OCI-LY7 (cell line): ENCODE measurements around the gene FDXR. TPM values are rescaled to one million over a fixed set of nuclear protein-coding genes. Genes with fewer than 3 reads are reported as not detected.

Experiments
- BruUV-seq: library from RNA; stranded (reverse); fragments of 400-500 nt; replicated peaks from 2 replicates; lab custom pipeline; 2021; lab: Mats Ljungman, UMichigan
- CTCF ChIA-PET: fragments of 300-600 bp; sonication (Branson Sonifier 250); formaldehyde crosslinking; loops from one replicate; lab custom pipeline; 2022; ENCODE audit warnings: antibody characterized with exemption; ENCODE audit not compliant: unreplicated experiment; lab: Charles Lee
- POLR2A ChIA-PET: fragments of 300-600 bp; sonication (Branson Sonifier 250); formaldehyde crosslinking; loops from one replicate; lab custom pipeline; 2022; ENCODE audit warnings: antibody characterized with exemption; lab: Charles Lee
- DNase-seq: peaks from one replicate; pipeline ENCODE4 v3.0.0-alpha.2; 2015; ENCODE audit warnings: low spot score
- H2AFZ ChIP-seq: fragments of 200-600 bp; sonication (generic), shearing (Covaris generic); 2 replicates; pipeline ENCODE4 v1.6.1; 2014; ENCODE audit warnings: mild to moderate bottlenecking, antibody characterized with exemption, low read length, moderate library complexity
- H3K27ac ChIP-seq: fragments of 200-600 bp; sonication (generic); 2 replicates; pipeline ENCODE4 v1.5.1; 2014; ENCODE audit warnings: mixed run types, low read depth, mild to moderate bottlenecking, moderate library complexity, low read length, inconsistent platforms; ENCODE audit not compliant: poor library complexity, severe bottlenecking
- H3K36me3 ChIP-seq: fragments of 200-600 bp; sonication (generic); 2 replicates; pipeline ENCODE4 v1.6.1; 2014; ENCODE audit warnings: mild to moderate bottlenecking, antibody characterized with exemption, low read length, moderate library complexity, mixed read lengths; ENCODE audit not compliant: insufficient read depth
- H3K4me1 ChIP-seq: fragments of 200-600 bp; sonication (generic); 2 replicates; pipeline ENCODE4 v1.5.1; 2014; ENCODE audit warnings: mild to moderate bottlenecking, low read length; ENCODE audit not compliant: insufficient read depth, poor library complexity, severe bottlenecking
- H3K4me2 ChIP-seq: fragments of 200-600 bp; sonication (generic); 2 replicates; pipeline ENCODE4 v1.6.1; 2014; ENCODE audit warnings: mild to moderate bottlenecking, low read length
- H3K4me3 ChIP-seq: fragments of 200-600 bp; sonication (generic); 2 replicates; pipeline ENCODE4 v1.5.1; 2014; ENCODE audit warnings: mild to moderate bottlenecking, low read depth, low read length; ENCODE audit not compliant: poor library complexity, severe bottlenecking
- H3K79me2 ChIP-seq: fragments of 200-600 bp; sonication (generic); 2 replicates; pipeline ENCODE4 v1.6.1; 2016; ENCODE audit warnings: low read depth, mild to moderate bottlenecking, low read length, moderate library complexity, mixed read lengths; ENCODE audit not compliant: insufficient read depth
- H3K9me2 ChIP-seq: fragments of 200-600 bp; sonication (generic); 2 replicates; pipeline ENCODE4 v1.6.1; 2016; ENCODE audit warnings: mild to moderate bottlenecking, low read length, mixed read lengths; ENCODE audit not compliant: insufficient read depth
- H3K9me3 ChIP-seq: fragments of 200-600 bp; sonication (generic); 2 replicates; pipeline ENCODE4 v1.6.1; 2014; ENCODE audit warnings: mild to moderate bottlenecking, mixed run types, low read length, mixed read lengths
- H4K20me1 ChIP-seq: fragments of 200-600 bp; sonication (generic); 2 replicates; pipeline ENCODE4 v1.6.1; 2014; ENCODE audit warnings: mild to moderate bottlenecking, antibody characterized with exemption, low read length, moderate library complexity, mixed read lengths; ENCODE audit not compliant: insufficient read depth
- EZH2phosphoT487 ChIP-seq: fragments of 200-600 bp; sonication (generic); IDR thresholded peaks from 2 replicates; pipeline ENCODE4 v1.6.1; 2018; ENCODE audit warnings: low read depth, borderline replicate concordance, mild to moderate bottlenecking, mixed run types, antibody characterized with exemption, low read length, moderate library complexity, mixed read lengths
- intact Hi-C: fragments of 100-400 bp; cut with micrococcal nuclease; formaldehyde crosslinking; loops from one replicate; pipeline ENCODE4 v1.10.0; 2022; ENCODE audit not compliant: unreplicated experiment
- total RNA-seq, 2 experiments: library from RNA; depleted of rRNA in 1 of 2; stranded (reverse); fragments of >200 nt in 1 of 2; shearing (Covaris generic) in 1 of 2; gene quantifications; 2 replicates each; pipeline ENCODE4 v1.2.3, GENCODE V29; 2014 to 2022
- TF ChIP-seq, protein P1 (sequence below): fragments of 200-600 bp; sonication (generic); conservative IDR thresholded peaks from 2 replicates; pipeline ENCODE4 v1.5.1; 2014; ENCODE audit warnings: mild to moderate bottlenecking, antibody characterized with exemption, low read length, moderate library complexity, mixed read lengths

The FDXR gene
- total RNA-seq, 2 experiments from 2014 or later: 12.2 to 18.3 TPM

DNA sequence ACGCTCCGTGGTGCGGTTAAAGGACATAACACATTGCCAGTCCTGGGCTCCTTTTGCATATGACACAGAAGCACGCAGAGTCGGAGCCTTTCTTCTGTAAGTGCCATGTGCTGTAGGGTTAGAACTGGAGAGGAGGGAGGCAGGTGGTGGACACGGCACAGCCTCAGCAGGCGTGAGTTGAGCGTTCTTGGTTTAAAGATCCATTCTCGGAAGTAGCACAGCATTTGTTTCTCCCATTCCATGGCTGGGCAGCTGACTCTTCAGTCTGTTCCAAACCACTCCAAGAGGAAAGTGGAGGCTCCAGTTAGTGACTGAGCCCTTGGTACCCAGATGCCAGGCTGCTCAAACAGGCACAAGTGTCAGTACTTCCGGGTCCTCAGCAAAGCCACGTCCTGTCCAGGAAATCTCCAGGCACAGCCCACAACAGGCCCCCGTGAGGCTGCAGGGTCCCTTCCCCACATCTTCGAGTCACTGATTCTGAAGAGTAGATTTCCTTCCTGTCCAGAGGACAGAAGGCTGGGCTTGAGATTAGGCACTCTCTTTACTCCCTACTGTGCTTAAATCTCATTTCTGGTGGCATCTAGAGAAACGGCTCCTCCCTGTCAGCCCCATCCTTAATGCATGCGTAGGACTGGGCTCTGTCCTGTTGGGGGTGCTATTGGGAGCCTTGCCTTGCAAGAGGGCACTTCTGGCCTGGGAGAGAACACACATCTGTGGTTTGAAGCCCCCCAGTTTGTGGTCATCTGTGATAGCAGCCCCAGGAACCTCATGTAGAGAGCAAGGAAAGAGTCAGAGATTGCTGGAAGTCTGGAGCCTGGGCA is 57.0 kb downstream of the FDXR start:
- Histone ChIP-seq H3K36me3 (no peaks in the 10 kb centered on the region), H3K4me3 (no peak overlapping the region), H3K9me2 (no peaks in the 10 kb centered on the region), H3K79me2 (no peaks in the 10 kb centered on the region), H3K9me3 (no peaks in the 10 kb centered on the region), H3K27ac (no peak overlapping the region), H3K4me1 (peaks cover 8% of the 10 kb centered on the region), H4K20me1 (no peaks in the 10 kb centered on the region), H2AFZ (no peak overlapping the region), H3K4me2 (no peak overlapping the region)
- ChIA-PET CTCF (no interaction called here), POLR2A (interaction anchor here (0.5 to 1.2 kb wide), 2 partner anchors 14 to 1282 kb away, joined by 3 to 4 read pairs; no protein-coding TSS in a partner anchor)
- peak; percentile 47 for DNase-seq
- TF ChIP-seq EZH2phosphoT487: no peak
- TF ChIP-seq, protein P1, sequence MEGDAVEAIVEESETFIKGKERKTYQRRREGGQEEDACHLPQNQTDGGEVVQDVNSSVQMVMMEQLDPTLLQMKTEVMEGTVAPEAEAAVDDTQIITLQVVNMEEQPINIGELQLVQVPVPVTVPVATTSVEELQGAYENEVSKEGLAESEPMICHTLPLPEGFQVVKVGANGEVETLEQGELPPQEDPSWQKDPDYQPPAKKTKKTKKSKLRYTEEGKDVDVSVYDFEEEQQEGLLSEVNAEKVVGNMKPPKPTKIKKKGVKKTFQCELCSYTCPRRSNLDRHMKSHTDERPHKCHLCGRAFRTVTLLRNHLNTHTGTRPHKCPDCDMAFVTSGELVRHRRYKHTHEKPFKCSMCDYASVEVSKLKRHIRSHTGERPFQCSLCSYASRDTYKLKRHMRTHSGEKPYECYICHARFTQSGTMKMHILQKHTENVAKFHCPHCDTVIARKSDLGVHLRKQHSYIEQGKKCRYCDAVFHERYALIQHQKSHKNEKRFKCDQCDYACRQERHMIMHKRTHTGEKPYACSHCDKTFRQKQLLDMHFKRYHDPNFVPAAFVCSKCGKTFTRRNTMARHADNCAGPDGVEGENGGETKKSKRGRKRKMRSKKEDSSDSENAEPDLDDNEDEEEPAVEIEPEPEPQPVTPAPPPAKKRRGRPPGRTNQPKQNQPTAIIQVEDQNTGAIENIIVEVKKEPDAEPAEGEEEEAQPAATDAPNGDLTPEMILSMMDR: peak; percentile 76
- no TSS peak for BruUV-seq
- intact Hi-C loops: no loop called here

DNA sequence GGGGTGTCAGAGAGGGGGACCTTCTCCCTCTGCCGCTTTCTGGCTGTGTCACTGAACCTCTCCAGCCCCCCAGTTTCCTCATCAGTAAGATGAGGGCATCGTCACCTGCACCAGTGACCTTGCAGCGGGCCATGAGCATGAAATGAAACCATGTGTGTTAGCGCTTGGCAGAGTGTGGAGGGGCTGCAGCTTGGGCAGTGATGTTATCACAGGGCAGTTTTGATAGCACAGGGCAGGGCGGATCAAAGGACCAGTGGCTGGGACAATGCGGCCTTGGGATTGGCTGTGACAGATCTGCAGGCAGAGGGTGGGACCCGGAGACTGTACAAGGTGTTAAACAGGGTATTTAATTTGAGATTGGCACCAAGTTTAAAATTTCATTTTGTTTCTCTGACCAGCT is 57.7 kb downstream of the FDXR start:
- no peak for DNase-seq
- intact Hi-C loops: no loop called here
- POLR2A ChIA-PET: interaction anchor here (1.2 kb wide), 1 partner anchor 15 kb away, joined by 3 read pairs; no protein-coding TSS in a partner anchor
- Histone ChIP-seq H2AFZ (no peak overlapping the region), H3K27ac (no peak overlapping the region), H3K4me1 (peaks cover 8% of the 10 kb centered on the region), H3K79me2 (no peaks in the 10 kb centered on the region), H3K9me3 (no peaks in the 10 kb centered on the region), H4K20me1 (no peaks in the 10 kb centered on the region), H3K4me3 (no peak overlapping the region), H3K9me2 (no peaks in the 10 kb centered on the region), H3K36me3 (no peaks in the 10 kb centered on the region), H3K4me2 (no peak overlapping the region)
- CTCF ChIA-PET: no interaction called here
- BruUV-seq: no TSS peak
- TF ChIP-seq EZH2phosphoT487: no peak
- TF ChIP-seq, protein P1: no peak

DNA sequence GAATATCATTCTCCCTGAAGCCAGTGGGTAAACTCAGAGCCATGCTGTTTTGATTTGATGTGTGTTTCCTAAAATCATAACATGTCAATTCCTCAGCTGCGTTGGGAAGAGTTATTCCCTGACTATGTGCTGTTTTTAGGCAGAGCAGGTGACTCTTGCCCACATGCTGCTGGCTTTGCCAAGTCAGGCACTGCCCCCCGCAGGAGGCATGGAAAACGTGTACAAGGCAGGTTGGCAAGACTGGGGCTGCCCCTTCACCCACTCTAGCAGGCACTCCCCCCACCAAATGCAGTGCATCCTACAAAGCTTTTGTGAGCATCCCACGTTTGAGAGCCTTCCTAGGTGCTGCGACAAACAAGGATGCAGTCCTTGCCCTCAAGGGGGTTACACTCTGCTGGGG is 58.3 kb downstream of the FDXR start:
- Histone ChIP-seq H3K27ac (no peak overlapping the region), H2AFZ (no peak overlapping the region), H3K79me2 (no peaks in the 10 kb centered on the region), H3K4me2 (no peak overlapping the region), H3K36me3 (no peaks in the 10 kb centered on the region), H3K4me3 (no peak overlapping the region), H3K9me2 (no peaks in the 10 kb centered on the region), H4K20me1 (no peaks in the 10 kb centered on the region), H3K9me3 (no peaks in the 10 kb centered on the region), H3K4me1 (peaks cover 8% of the 10 kb centered on the region)
- ChIA-PET POLR2A (no interaction called here), CTCF (no interaction called here)
- intact Hi-C loops: no loop called here
- TF ChIP-seq EZH2phosphoT487: no peak
- TF ChIP-seq, protein P1: 0 out of 2 replicates have a peak, but pooled peaks have one; percentile 30
- peak; percentile 9 for DNase-seq
- no TSS peak for BruUV-seq
